Measurements from ENCODE around the gene SCOC. TPM values are rescaled to one million over a fixed set of nuclear protein-coding genes. Genes with fewer than 3 reads are reported as not detected.
A peak's percentile ranks its signal among the peaks of the same experiment; 100 is the strongest.

SCOC gene
- polyA plus RNA-seq, 2 of the 4 experiments (the other 2 are of a cell fraction), result 50.0 to 71.9 TPM

- TF ChIP-seq BCL3 (IDR thresholded peaks at IDR 0.05) (no peak), E2F6 (IDR thresholded peaks at IDR 0.05; ENCODE audit: borderline replicate concordance, low read depth) (peak; percentile 73)
Measured at GRCh38 chr4:140427106-140427918, 53.9 kb downstream of the SCOC start, which contains the start of gene CLGN (continued).

GRCh38 chr4:140427919-140428471, 54.5 kb downstream of the SCOC start:
- Histone ChIP-seq H3K4me2 (peak overlapping the region; percentile 84), H3K4me3 (peak overlapping the region; percentile 80), H3K9me3 (no peaks in the 10 kb centered on the region), H3K27ac (peak overlapping the region; percentile 82 to 89), H3K4me1 (peaks cover 9% of the 10 kb centered on the region; the same call in 2 of the 3 replicates)
- 24% methylated on average over 7 of the region's 7 CpGs for WGBS (ENCODE audit: missing lambda C conversion rate)
- FAIRE-seq (no peak), ATAC-seq (peak in 1 of 2 experiments; percentile 39; a peak in 1 of 6 replicates), DNase-seq (ENCODE audit: low read depth in 1 of 2, low spot score in 1 of 2) (peak in 1 of 2 experiments; percentile 42)
- TF ChIP-seq CEBPB (IDR thresholded peaks at IDR 0.05) (peak in 1 of 2 experiments; percentile 78; a peak in 2 of 4 replicates), SREBF2 (IDR thresholded peaks at IDR 0.05) (no peak), CBX2 (IDR thresholded peaks at IDR 0.05; ENCODE audit: borderline replicate concordance, low read depth) (no peak), ELK1 (IDR thresholded peaks at IDR 0.05; ENCODE audit: low read depth, low read length) (no peak), EP300 (IDR thresholded peaks at IDR 0.05) (no peak), HES2 (IDR thresholded peaks at IDR 0.05) (peak; percentile 61; the same call in 1 of the 2 replicates), EHF (CRISPR knock-in tag; IDR thresholded peaks at IDR 0.05) (no peak), KDM1A (IDR thresholded peaks at IDR 0.05; ENCODE audit: low read depth) (no peak), NFE2L2 (conservative IDR thresholded peaks at IDR 0.05; ENCODE audit: low read length) (no peak)
- CTCF ChIA-PET, result interaction anchor here (0.8 to 2.7 kb wide), 16 partner anchors 9 to 772 kb away, joined by 3 to 13 read pairs (median 3); partner anchors contain the start of gene ELMOD2
- POLR2A ChIA-PET, result interaction anchor here (0.6 to 2.1 kb wide), 3 partner anchors 24 to 224 kb away, joined by 3 to 13 read pairs (median 8); partner anchors contain the start of gene SCOC

Other genes with a start within 250 kb of the SCOC start
- gene MAML3, start 219.5 kb upstream of the SCOC start, polyA plus RNA-seq (2011; rRNA removed), result 18.1 and 22.2 TPM in 2 replicates
- 7.3 to 9.1 TPM (median 9.0 TPM) in 3 replicates for gene MAML3, start 219.5 kb upstream of the SCOC start, polyA plus RNA-seq (2017; fragmentation: RNase III; extraction: RNeasy Plus Mini Kit Qiagen cat#74134 plus additional on column Dnase treatment)
- gene CLGN, start 54.0 kb downstream of the SCOC start, polyA plus RNA-seq (2011; rRNA removed), result 20.6 and 30.9 TPM in 2 replicates
- 8.3 to 8.9 TPM (median 8.4 TPM) in 3 replicates for gene CLGN, start 54.0 kb downstream of the SCOC start, polyA plus RNA-seq (2017; fragmentation: RNase III; extraction: RNeasy Plus Mini Kit Qiagen cat#74134 plus additional on column Dnase treatment)
- not detected in 2 replicates for gene MGAT4D, start 124.6 kb downstream of the SCOC start, polyA plus RNA-seq (2011; rRNA removed)
- not detected in 3 replicates for gene MGAT4D, start 124.6 kb downstream of the SCOC start, polyA plus RNA-seq (2017; fragmentation: RNase III; extraction: RNeasy Plus Mini Kit Qiagen cat#74134 plus additional on column Dnase treatment)
- 24.3 and 36.6 TPM in 2 replicates for gene ELMOD2, start 150.5 kb downstream of the SCOC start, polyA plus RNA-seq (2011; rRNA removed)
- gene ELMOD2, start 150.5 kb downstream of the SCOC start, polyA plus RNA-seq (2017; fragmentation: RNase III; extraction: RNeasy Plus Mini Kit Qiagen cat#74134 plus additional on column Dnase treatment), result 10.6 to 12.9 TPM (median 11.8 TPM) in 3 replicates
- 0.13 TPM in 1 of 2 replicates, not detected in the other for gene UCP1, start 195.3 kb downstream of the SCOC start, polyA plus RNA-seq (2011; rRNA removed)
- gene UCP1, start 195.3 kb downstream of the SCOC start, polyA plus RNA-seq (2017; fragmentation: RNase III; extraction: RNeasy Plus Mini Kit Qiagen cat#74134 plus additional on column Dnase treatment), result not detected in 3 replicates

Data from A549 (cell line).